ENCODE measurements around the gene PRKCE.

PRKCE gene

GRCh38 chr2:45814488-45814887 lies 163.0 kb downstream of the PRKCE start:
- no peaks in the 10 kb centered on the region for H3K4me1 Mint-ChIP-seq (ENCODE audit: low read depth)
- H3K36me3 Mint-ChIP-seq (ENCODE audit: low read depth), result no peaks in the 10 kb centered on the region
- intact Hi-C loops (cut with micrococcal nuclease), result no loop called here
- no peak overlapping the region for H3K4me3 Mint-ChIP-seq
- H3K27me3 Mint-ChIP-seq, result no peaks in the 10 kb centered on the region
- H3K27ac Mint-ChIP-seq, result no peak overlapping the region
- no peaks in the 10 kb centered on the region for H3K9me3 Mint-ChIP-seq

- no peaks in the 10 kb centered on the region for H3K27me3 Mint-ChIP-seq
- H3K27ac Mint-ChIP-seq, result no peak overlapping the region
- no peaks in the 10 kb centered on the region for H3K4me1 Mint-ChIP-seq (ENCODE audit: low read depth)
Observed at GRCh38 chr2:45814951-45815621, 163.6 kb downstream of the PRKCE start.

DNA sequence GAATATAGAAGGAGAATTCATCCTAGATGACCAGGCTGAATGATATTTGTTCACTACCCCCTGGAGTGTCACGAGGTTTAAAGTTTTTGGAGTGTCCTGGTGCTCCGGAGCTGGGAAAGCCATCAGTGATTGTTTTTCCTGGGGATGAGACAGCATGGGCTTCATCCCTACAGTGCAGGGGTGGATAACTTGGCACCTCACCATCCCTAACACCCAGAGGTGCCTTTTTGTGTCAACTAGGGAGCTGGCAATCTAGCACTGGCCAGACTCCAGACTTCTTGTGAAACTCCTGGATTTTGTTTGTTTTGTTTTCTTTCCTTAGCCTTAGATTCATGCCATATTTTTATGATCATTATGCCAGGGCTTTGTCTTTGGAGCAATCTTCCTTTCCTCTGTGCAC lies 164.8 kb downstream of the PRKCE start:
- Mint-ChIP-seq H3K9me3 (no peaks in the 10 kb centered on the region), H3K27me3 (no peaks in the 10 kb centered on the region), H3K27ac (no peak overlapping the region), H3K4me3 (no peak overlapping the region), H3K4me1 (ENCODE audit: low read depth) (no peaks in the 10 kb centered on the region), H3K36me3 (ENCODE audit: low read depth) (no peaks in the 10 kb centered on the region)
- intact Hi-C loops (cut with micrococcal nuclease), result no loop called here

More at GRCh38 chr2:45814951-45815621, 163.6 kb downstream of the PRKCE start:
- Mint-ChIP-seq H3K36me3 (ENCODE audit: low read depth) (no peaks in the 10 kb centered on the region), H3K4me3 (no peak overlapping the region), H3K9me3 (no peaks in the 10 kb centered on the region)
- intact Hi-C loops (cut with micrococcal nuclease), result no loop called here

DNA sequence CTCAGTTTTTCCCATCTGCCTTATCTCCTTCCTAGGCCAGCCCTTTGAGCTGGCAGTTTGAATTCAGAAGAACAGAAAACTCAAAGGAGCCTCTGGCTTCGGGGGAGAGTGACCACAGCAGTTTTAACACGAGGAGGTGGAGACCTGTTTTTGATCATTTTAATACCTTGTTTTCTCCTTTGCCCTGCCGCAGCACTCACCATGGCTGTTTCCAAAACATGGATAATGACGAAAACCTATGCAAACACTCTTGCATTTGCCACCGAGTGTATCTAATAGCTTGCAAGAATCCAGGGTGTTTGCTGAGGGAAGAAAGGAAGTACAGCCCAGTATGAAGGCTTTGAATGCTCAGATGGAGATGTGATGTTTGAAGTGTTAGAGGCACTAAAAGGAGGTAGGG lies 167.1 kb downstream of the PRKCE start:
- H3K36me3 Mint-ChIP-seq (ENCODE audit: low read depth), result no peaks in the 10 kb centered on the region
- H3K27ac Mint-ChIP-seq, result no peak overlapping the region
- H3K4me3 Mint-ChIP-seq, result no peak overlapping the region
- no peaks in the 10 kb centered on the region for H3K27me3 Mint-ChIP-seq
- no peaks in the 10 kb centered on the region for H3K9me3 Mint-ChIP-seq
- intact Hi-C loops (cut with micrococcal nuclease), result no loop called here
- H3K4me1 Mint-ChIP-seq (ENCODE audit: low read depth), result no peaks in the 10 kb centered on the region

GRCh38 chr2:45820048-45820447 lies 168.6 kb downstream of the PRKCE start:
- Mint-ChIP-seq H3K4me1 (ENCODE audit: low read depth) (no peaks in the 10 kb centered on the region), H3K9me3 (no peaks in the 10 kb centered on the region), H3K36me3 (ENCODE audit: low read depth) (no peaks in the 10 kb centered on the region), H3K4me3 (no peak overlapping the region), H3K27ac (no peak overlapping the region), H3K27me3 (no peaks in the 10 kb centered on the region)
- intact Hi-C loops (cut with micrococcal nuclease), result no loop called here

DNA sequence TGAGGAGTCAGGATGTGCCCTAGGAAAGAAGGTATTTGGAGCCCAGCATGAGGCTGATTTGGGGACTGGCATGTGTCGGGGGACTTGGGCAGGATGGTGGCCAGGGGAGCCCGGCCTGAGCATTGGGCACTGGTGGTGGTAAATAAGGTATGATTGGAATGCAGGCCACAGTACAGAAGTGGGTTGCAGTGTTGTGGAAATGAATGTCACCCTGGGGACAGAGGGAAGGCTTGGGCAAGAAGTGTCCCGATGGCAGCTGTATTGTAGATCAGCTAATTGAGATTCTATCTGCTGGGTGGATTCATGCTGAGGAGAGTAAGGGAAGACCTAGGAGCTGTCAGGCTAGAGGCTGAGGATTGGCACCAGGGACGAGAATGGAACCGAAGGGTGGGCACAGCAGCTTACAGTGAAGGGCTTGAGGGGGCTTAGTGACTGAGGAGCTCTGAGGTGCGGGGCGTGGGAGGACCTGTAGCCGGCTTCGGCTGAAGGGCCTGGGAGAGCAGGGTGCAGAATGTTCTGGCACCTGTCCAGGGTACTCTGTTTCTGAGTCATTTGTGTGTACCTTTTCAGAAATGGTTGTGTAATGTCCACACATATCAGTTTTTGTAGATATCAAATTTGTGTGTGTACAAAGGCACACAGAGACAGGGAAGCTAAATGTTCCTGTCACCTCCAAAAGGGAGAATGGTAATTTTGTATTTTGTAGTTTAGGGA lies 170.2 kb downstream of the PRKCE start:
- Mint-ChIP-seq H3K27ac (no peak overlapping the region), H3K36me3 (ENCODE audit: low read depth) (no peaks in the 10 kb centered on the region), H3K27me3 (no peaks in the 10 kb centered on the region), H3K4me1 (ENCODE audit: low read depth) (peaks cover 2% of the 10 kb centered on the region), H3K9me3 (no peaks in the 10 kb centered on the region), H3K4me3 (no peak overlapping the region)
- intact Hi-C loops (cut with micrococcal nuclease), result no loop called here

DNA sequence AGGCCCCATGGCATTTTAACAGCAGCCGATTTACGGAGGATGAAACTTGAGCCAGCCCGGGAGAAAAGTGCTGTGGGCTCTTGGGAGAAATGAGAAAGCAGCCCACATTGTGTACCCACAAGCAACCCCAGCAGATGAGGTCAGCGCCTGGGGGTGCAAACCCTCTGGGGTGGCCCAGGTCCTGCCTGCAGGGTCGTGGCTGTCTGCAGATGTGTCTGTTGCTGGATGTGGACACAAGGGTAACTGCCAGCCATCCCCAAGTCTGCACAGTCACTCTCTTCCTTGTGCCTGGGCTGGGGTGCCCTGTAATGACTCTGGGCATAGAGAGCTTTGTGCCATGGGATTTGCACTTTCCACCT lies 170.8 kb downstream of the PRKCE start:
- Mint-ChIP-seq H3K4me1 (ENCODE audit: low read depth) (peaks cover 7% of the 10 kb centered on the region), H3K4me3 (no peak overlapping the region), H3K36me3 (ENCODE audit: low read depth) (no peaks in the 10 kb centered on the region), H3K27ac (no peak overlapping the region), H3K27me3 (no peaks in the 10 kb centered on the region), H3K9me3 (no peaks in the 10 kb centered on the region)
- intact Hi-C loops (cut with micrococcal nuclease), result no loop called here

- Mint-ChIP-seq H3K27me3 (no peaks in the 10 kb centered on the region), H3K27ac (no peak overlapping the region), H3K9me3 (no peaks in the 10 kb centered on the region), H3K4me3 (no peak overlapping the region), H3K36me3 (ENCODE audit: low read depth) (no peaks in the 10 kb centered on the region), H3K4me1 (ENCODE audit: low read depth) (peaks cover 7% of the 10 kb centered on the region)
- intact Hi-C loops (cut with micrococcal nuclease), result no loop called here
Observed at GRCh38 chr2:45823723-45824206, 172.3 kb downstream of the PRKCE start.

DNA sequence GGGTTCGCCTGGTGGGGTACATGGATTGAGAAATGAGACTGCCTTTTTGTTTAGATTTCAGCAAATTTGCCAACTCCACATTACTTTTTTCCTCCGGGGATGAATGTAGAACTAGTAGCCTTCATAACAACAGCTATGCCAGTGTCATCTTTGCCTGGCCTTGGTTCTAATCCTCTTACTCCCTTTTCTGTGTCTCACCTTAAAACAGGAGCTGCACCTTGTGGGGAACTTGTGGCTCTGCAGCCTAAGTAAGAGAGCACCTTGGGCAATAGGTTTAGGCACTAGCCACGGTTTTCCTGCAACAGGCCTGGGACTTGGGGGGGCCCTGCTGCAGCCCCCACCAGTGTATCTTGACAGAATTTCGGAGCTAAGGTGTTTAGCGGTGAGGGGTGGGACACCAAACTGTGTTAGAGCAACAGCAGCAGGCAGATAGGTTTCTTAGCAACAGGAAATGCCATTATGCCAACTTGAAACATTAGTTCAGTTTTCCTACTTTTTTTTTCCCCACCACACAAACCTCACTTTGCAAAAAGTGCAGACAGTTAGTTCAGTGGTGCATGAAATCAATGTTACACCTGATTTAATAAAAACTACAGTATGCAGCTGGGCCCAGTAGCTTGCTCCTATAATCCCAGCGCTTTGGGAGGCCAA lies 173.7 kb downstream of the PRKCE start:
- H3K4me1 Mint-ChIP-seq (ENCODE audit: low read depth), result peaks cover 7% of the 10 kb centered on the region

GRCh38 chr2:45826460-45826859 lies 175.0 kb downstream of the PRKCE start:
- no peak overlapping the region for H3K4me3 Mint-ChIP-seq
- intact Hi-C loops (cut with micrococcal nuclease), result no loop called here
- H3K9me3 Mint-ChIP-seq, result peaks cover 19% of the 10 kb centered on the region
- peaks cover 7% of the 10 kb centered on the region for H3K4me1 Mint-ChIP-seq (ENCODE audit: low read depth)
- H3K27me3 Mint-ChIP-seq, result no peaks in the 10 kb centered on the region
- H3K36me3 Mint-ChIP-seq (ENCODE audit: low read depth), result peaks cover 16% of the 10 kb centered on the region
- no peak overlapping the region for H3K27ac Mint-ChIP-seq

More for the DNA sequence above, 173.7 kb downstream of the PRKCE start:
- Mint-ChIP-seq H3K27ac (no peak overlapping the region), H3K4me3 (no peak overlapping the region), H3K9me3 (peaks cover 5% of the 10 kb centered on the region), H3K27me3 (no peaks in the 10 kb centered on the region), H3K36me3 (ENCODE audit: low read depth) (peaks cover 3% of the 10 kb centered on the region)
- intact Hi-C loops (cut with micrococcal nuclease), result no loop called here

GRCh38 chr2:45826884-45827635 lies 175.6 kb downstream of the PRKCE start:
- H3K27ac Mint-ChIP-seq, result no peak overlapping the region
- no peaks in the 10 kb centered on the region for H3K27me3 Mint-ChIP-seq
- intact Hi-C loops (cut with micrococcal nuclease), result no loop called here
- H3K4me1 Mint-ChIP-seq (ENCODE audit: low read depth), result peaks cover 7% of the 10 kb centered on the region
- H3K9me3 Mint-ChIP-seq, result peaks cover 21% of the 10 kb centered on the region
- no peak overlapping the region for H3K4me3 Mint-ChIP-seq
- peaks cover 16% of the 10 kb centered on the region for H3K36me3 Mint-ChIP-seq (ENCODE audit: low read depth)

- no peak overlapping the region for H3K4me3 Mint-ChIP-seq
- peaks cover 16% of the 10 kb centered on the region for H3K36me3 Mint-ChIP-seq (ENCODE audit: low read depth)
- no peaks in the 10 kb centered on the region for H3K27me3 Mint-ChIP-seq
- H3K27ac Mint-ChIP-seq, result no peak overlapping the region
- peaks cover 21% of the 10 kb centered on the region for H3K9me3 Mint-ChIP-seq
- peaks cover 25% of the 10 kb centered on the region for H3K4me1 Mint-ChIP-seq (ENCODE audit: low read depth)
- intact Hi-C loops (cut with micrococcal nuclease), result no loop called here
Observed at GRCh38 chr2:45830322-45830721, 178.8 kb downstream of the PRKCE start.

- peaks cover 6% of the 10 kb centered on the region for H3K27me3 Mint-ChIP-seq
- no peak overlapping the region for H3K4me3 Mint-ChIP-seq
- intact Hi-C loops (cut with micrococcal nuclease), result no loop called here
- H3K9me3 Mint-ChIP-seq, result peaks cover 21% of the 10 kb centered on the region
- no peak overlapping the region for H3K27ac Mint-ChIP-seq
- H3K4me1 Mint-ChIP-seq (ENCODE audit: low read depth), result peaks cover 43% of the 10 kb centered on the region
- peaks cover 16% of the 10 kb centered on the region for H3K36me3 Mint-ChIP-seq (ENCODE audit: low read depth)
Observed at GRCh38 chr2:45833301-45833967, 182.0 kb downstream of the PRKCE start.
